GM12878 (cell line): Measurements from ENCODE around the gene TTLL3. TPM values are rescaled to one million over a fixed set of nuclear protein-coding genes. Genes with fewer than 3 reads are reported as not detected.

Source experiments
- ATAC-seq: fragments of 200-7000 bp; cut with Tn5 transposase; 3 replicates; pipeline ENCODE4 v1.9.1; 2020; ENCODE audit warnings: mild to moderate bottlenecking, moderate library complexity
- BruUV-seq: library from RNA; stranded (reverse); fragments of 400-500 nt; replicated peaks from 2 replicates; lab custom pipeline; 2021; lab: Mats Ljungman, UMichigan
- CTCF ChIA-PET: fragments of 300-600 bp; sonication (Branson Sonifier 250); formaldehyde crosslinking; extraction: SDS; loops from one replicate; lab custom pipeline; 2021; ENCODE audit warnings: inconsistent platforms; lab: Yijun Ruan, JAX
- POLR2A ChIA-PET: fragments of 350-600 bp; formaldehyde crosslinking; extraction: SDS; loops from one replicate; lab custom pipeline; 2021; ENCODE audit warnings: inconsistent platforms; lab: Charles Lee
- RAD21 ChIA-PET: fragments of 300-600 bp; sonication (Branson Sonifier 250); formaldehyde crosslinking; loops from one replicate; lab custom pipeline; 2023; ENCODE audit warnings: antibody characterized with exemption; ENCODE audit not compliant: unreplicated experiment; lab: Charles Lee
- SMC1A ChIA-PET: fragments of 300-600 bp; sonication (Branson Sonifier 250); formaldehyde crosslinking; loops from one replicate; lab custom pipeline; 2023; ENCODE audit not compliant: unreplicated experiment, uncharacterized antibody; lab: Charles Lee
- DNase-seq: peaks from one replicate; pipeline ENCODE4 v3.0.0-alpha.2; 2011; ENCODE audit warnings: low read depth, low spot score
- FAIRE-seq: peaks from 3 replicates; lab custom pipeline; 2011; peaks lifted over from hg19 to GRCh38; lab: Jason Lieb, UNC
- H2AFZ ChIP-seq: 2 replicates; pipeline ENCODE4 v1.6.0; 2011; ENCODE audit warnings: low read depth, low read length, control low read depth; ENCODE audit not compliant: control insufficient read depth
- H3K27ac ChIP-seq: 2 replicates; pipeline ENCODE4 v1.5.1; 2011; ENCODE audit warnings: control low read depth; ENCODE audit not compliant: control insufficient read depth, insufficient read depth
- H3K27me3 ChIP-seq, 2 experiments: replicated peaks in 1 of 2; 2 replicates each; pipeline versions ENCODE4 v1.6.0 to v1.6.1; 2011; ENCODE audit warnings: low read length in 1 of 2; ENCODE audit not compliant: control insufficient read depth in 2 of 2, insufficient read depth in 2 of 2
- H3K36me3 ChIP-seq, 2 experiments: 2 replicates each; pipeline ENCODE4 v1.5.1; 2011; ENCODE audit warnings: low read length in 1 of 2; ENCODE audit not compliant: control insufficient read depth in 2 of 2, insufficient read depth in 2 of 2
- H3K4me1 ChIP-seq: 2 replicates; pipeline ENCODE4 v1.6.1; 2011; ENCODE audit warnings: mild to moderate bottlenecking, low read length, moderate library complexity, mixed read lengths; ENCODE audit not compliant: control insufficient read depth, insufficient read depth
- H3K4me2 ChIP-seq: 2 replicates; pipeline ENCODE4 v1.6.0; 2011; ENCODE audit warnings: control low read depth; ENCODE audit not compliant: control insufficient read depth, insufficient read depth
- H3K4me3 ChIP-seq: fragments of 200-600 bp; sonication (generic); 2 replicates; pipeline ENCODE4 v1.5.1; 2016
- H3K79me2 ChIP-seq: 2 replicates; pipeline ENCODE4 v1.6.0; 2011; ENCODE audit warnings: low read length; ENCODE audit not compliant: control insufficient read depth, insufficient read depth
- H3K9ac ChIP-seq: 2 replicates; pipeline ENCODE4 v1.8.0; 2011; ENCODE audit warnings: low read length, control low read depth, mixed read lengths; ENCODE audit not compliant: control insufficient read depth, insufficient read depth
- H3K9me3 ChIP-seq: replicated peaks from 3 replicates; pipeline ENCODE4 v1.5.1; 2011; ENCODE audit warnings: mild to moderate bottlenecking, low read length; ENCODE audit not compliant: control insufficient read depth, insufficient read depth
- H4K20me1 ChIP-seq: 2 replicates; pipeline ENCODE4 v1.6.0; 2011; ENCODE audit not compliant: control insufficient read depth, insufficient read depth
- ATF2 ChIP-seq: IDR thresholded peaks from 2 replicates; pipeline ENCODE4 v1.6.1; 2012; ENCODE audit warnings: low read length, inconsistent platforms
- DPF2 ChIP-seq: fragments of 450-650 bp; IDR thresholded peaks from 2 replicates; pipeline ENCODE4 v1.6.1; 2017; ENCODE audit warnings: mild to moderate bottlenecking
- EGR1 ChIP-seq, 2 experiments: IDR thresholded peaks; 1 replicate in 1 of 2; 2 replicates in 1 of 2; pipeline ENCODE4 v1.6.1; 2011 to 2012; ENCODE audit warnings: low read depth in 2 of 2, low read length in 2 of 2, borderline replicate concordance in 1 of 2, mild to moderate bottlenecking in 1 of 2, moderate library complexity in 1 of 2
- ELK1 ChIP-seq: IDR thresholded peaks from 2 replicates; pipeline ENCODE4 v1.6.1; 2012; ENCODE audit warnings: low read depth, low read length, improper control_type of control experiment
- HDAC6 ChIP-seq: fragments of 200-600 bp; sonication (generic); IDR thresholded peaks from one replicate; pipeline ENCODE4 v1.8.0; 2017; ENCODE audit warnings: antibody characterized with exemption; ENCODE audit not compliant: unreplicated experiment
- IKZF2 ChIP-seq, 2 experiments: fragments of 450-650 bp; IDR thresholded peaks; 2 replicates each; pipeline ENCODE4 v1.6.1; 2017; ENCODE audit warnings: mild to moderate bottlenecking in 2 of 2, moderate library complexity in 2 of 2
- PAX8 ChIP-seq: fragments of 450-650 bp; IDR thresholded peaks from 2 replicates; pipeline ENCODE4 v1.6.1; 2017; ENCODE audit warnings: mild to moderate bottlenecking, moderate library complexity
- PBX3 ChIP-seq: IDR thresholded peaks from 2 replicates; pipeline ENCODE4 v1.6.1; 2011; ENCODE audit warnings: mild to moderate bottlenecking, low read depth, low read length, moderate library complexity; ENCODE audit not compliant: insufficient replicate concordance
- POLR2AphosphoS2 ChIP-seq: IDR thresholded peaks from 2 replicates; pipeline ENCODE4 v1.6.1; 2011; ENCODE audit warnings: low read depth, mild to moderate bottlenecking, low read length, improper control_type of control experiment, moderate library complexity
- TAF1 ChIP-seq: IDR thresholded peaks from 2 replicates; pipeline ENCODE4 v1.6.1; 2011; ENCODE audit warnings: mild to moderate bottlenecking, low read depth, low read length, borderline replicate concordance
- USF2 ChIP-seq: IDR thresholded peaks from 2 replicates; pipeline ENCODE4 v1.6.1; 2011; ENCODE audit warnings: low read depth, low read length, improper control_type of control experiment, borderline replicate concordance
- ZBTB33 ChIP-seq: fragments of 450-650 bp; IDR thresholded peaks from 2 replicates; pipeline ENCODE4 v1.6.1; 2017; ENCODE audit warnings: mild to moderate bottlenecking
- ZNF384 ChIP-seq: IDR thresholded peaks from 2 replicates; pipeline ENCODE4 v1.6.1; 2012; ENCODE audit warnings: low read depth, mild to moderate bottlenecking, low read length, improper control_type of control experiment, borderline replicate concordance
- WGBS: methylation state at CpG from one replicate; pipeline ENCODE4 v1.1.6; 2016; ENCODE audit warnings: low lambda C conversion rate; ENCODE audit not compliant: insufficient replicate concordance, insufficient coverage; ENCODE audit errors: missing lambda C conversion rate; 5-methylcytosine and 5-hydroxymethylcytosine counted together
- in situ Hi-C: fragments of 300-500 bp; cut with MboI; formaldehyde crosslinking; loops from 9 replicates; pipeline ENCODE4 v1.14.3; 2018; ENCODE audit warnings: mixed read lengths
- intact Hi-C: fragments of 100-400 bp; cut with micrococcal nuclease; formaldehyde crosslinking; loops from one replicate; pipeline ENCODE4 v1.14.2; 2022; ENCODE audit not compliant: unreplicated experiment
- polyA plus RNA-seq, 11 experiments: library from polyadenylated mRNA; depleted of rRNA in 4 of 11; unstranded in 6 of 11; stranded (reverse) in 5 of 11; fragments of >200 nt; fragmentation: Nextera tagmentation in 4 of 11; fragmentation: Illumina TruSeq in 1 of 11; extraction: Ambion mirVana in 4 of 11; extraction: Trizol in 1 of 11; gene quantifications; 1 replicate in 1 of 11; 2 replicates in 10 of 11; pipeline versions ENCODE4 v1.2.1 to v1.2.3, GENCODE V29; 2011 to 2016; ENCODE audit warnings: inconsistent platforms in 2 of 11, missing spikeins in 2 of 11, low read depth in 1 of 11
- total RNA-seq, 4 experiments: library from RNA; depleted of rRNA in 3 of 4; stranded (reverse); fragments of >200 nt in 3 of 4; fragmentation: Illumina TruSeq in 1 of 4; extraction: Trizol in 1 of 4; gene quantifications; 2 replicates each; pipeline versions ENCODE4 v1.2.1 to v1.2.3, GENCODE V29; 2013 to 2021

The TTLL3 gene
- total and polyA plus RNA-seq, 10 of the 15 experiments (the other 5 are each of a cell fraction or from before 2014, with no cell fraction given) = 4.2 to 51.3 (median 18.9) TPM

GRCh38 chr3:9862391-9863057 is 52.5 kb downstream of the TTLL3 start (continued):
- TF ChIP-seq ZNF384 (no peak), PBX3 (no peak), ZBTB33 (no peak)

GRCh38 chr3:9863058-9863772 is 53.2 kb downstream of the TTLL3 start:
- no peak overlapping the region for H3K27ac ChIP-seq
- TF ChIP-seq POLR2AphosphoS2 (no peak), EGR1 (IDR thresholded peaks at IDR 0.05; ENCODE audit: borderline replicate concordance in 1 of 2, low read depth in 2 of 2, low read length in 2 of 2) (no peak), ELK1 (no peak), HDAC6 (no peak), TAF1 (no peak), PAX8 (no peak), USF2 (no peak), ATF2 (no peak), DPF2 (no peak), IKZF2 (IDR thresholded peaks at IDR 0.05) (no peak)

More at GRCh38 chr3:9863058-9863772, 53.2 kb downstream of the TTLL3 start:
- Histone ChIP-seq H3K79me2 (no peaks in the 10 kb centered on the region), H3K4me3 (no peak overlapping the region), H3K4me2 (no peak overlapping the region), H4K20me1 (no peaks in the 10 kb centered on the region), H3K36me3 (no peaks in the 10 kb centered on the region), H3K27me3 (peaks cover 2 to 3% of the 10 kb centered on the region in 2 experiments; a peak in 2 of 4 replicates), H3K9me3 (no peaks in the 10 kb centered on the region), H3K9ac (no peak overlapping the region), H3K4me1 (no peaks in the 10 kb centered on the region), H2AFZ (no peak overlapping the region)
- ChIA-PET POLR2A (no interaction called here), RAD21 (no interaction called here), CTCF (no interaction called here), SMC1A (no interaction called here)
- FAIRE-seq (no peak), ATAC-seq (no peak), DNase-seq (no peak)
- WGBS = 46% methylated on average over 15 of the region's 22 CpGs
- intact Hi-C loops (no loop called here), in situ Hi-C loops (no loop called here)
- BruUV-seq = no TSS peak
